ENCODE results near the gene BST1. TPM values are rescaled to one million over a fixed set of nuclear protein-coding genes. Genes with fewer than 3 reads are reported as not detected.

BST1 gene
- total RNA-seq, 1 donor = 31.8 TPM

DNA sequence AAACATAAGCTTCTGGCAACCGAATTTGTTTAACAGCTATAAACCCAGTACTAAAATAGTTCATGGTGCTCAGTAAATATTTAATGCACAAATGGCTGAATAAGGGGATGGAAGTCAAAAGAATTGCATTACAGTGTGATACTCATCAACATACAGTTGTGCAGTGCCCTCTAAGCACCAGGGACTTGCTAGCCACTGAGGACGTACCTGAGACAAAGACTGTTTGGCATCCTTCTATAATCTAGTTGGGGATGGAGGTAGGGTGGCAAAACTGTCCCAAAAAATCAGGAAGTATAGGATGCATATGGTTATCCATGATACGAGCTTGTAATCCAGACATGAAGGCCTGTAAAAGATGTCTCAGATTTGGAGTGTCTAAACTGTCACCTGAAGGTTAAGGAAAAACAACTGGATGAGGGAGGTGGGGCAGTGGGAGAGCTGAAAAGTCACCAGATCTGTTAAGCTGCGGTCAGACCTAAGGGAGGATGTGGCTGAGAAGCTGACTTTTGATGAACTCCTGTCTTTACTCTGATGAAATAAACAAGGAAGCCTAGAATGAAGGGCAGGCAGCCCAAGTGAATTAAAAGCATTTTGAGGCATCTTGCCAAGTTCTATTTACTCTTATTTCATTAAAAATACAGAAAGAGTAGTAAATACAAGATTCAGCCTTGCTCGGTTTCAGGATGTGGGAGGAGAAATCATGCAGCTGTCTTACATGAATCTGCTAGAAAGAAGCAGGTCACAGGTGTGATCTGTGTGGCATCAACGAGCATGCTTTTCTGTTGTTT lies 63.2 kb downstream of the BST1 start:
- no peaks in the 10 kb centered on the region for H4K20me1 ChIP-seq (ENCODE audit: insufficient read depth, low read length)
- TF ChIP-seq, protein P1, sequence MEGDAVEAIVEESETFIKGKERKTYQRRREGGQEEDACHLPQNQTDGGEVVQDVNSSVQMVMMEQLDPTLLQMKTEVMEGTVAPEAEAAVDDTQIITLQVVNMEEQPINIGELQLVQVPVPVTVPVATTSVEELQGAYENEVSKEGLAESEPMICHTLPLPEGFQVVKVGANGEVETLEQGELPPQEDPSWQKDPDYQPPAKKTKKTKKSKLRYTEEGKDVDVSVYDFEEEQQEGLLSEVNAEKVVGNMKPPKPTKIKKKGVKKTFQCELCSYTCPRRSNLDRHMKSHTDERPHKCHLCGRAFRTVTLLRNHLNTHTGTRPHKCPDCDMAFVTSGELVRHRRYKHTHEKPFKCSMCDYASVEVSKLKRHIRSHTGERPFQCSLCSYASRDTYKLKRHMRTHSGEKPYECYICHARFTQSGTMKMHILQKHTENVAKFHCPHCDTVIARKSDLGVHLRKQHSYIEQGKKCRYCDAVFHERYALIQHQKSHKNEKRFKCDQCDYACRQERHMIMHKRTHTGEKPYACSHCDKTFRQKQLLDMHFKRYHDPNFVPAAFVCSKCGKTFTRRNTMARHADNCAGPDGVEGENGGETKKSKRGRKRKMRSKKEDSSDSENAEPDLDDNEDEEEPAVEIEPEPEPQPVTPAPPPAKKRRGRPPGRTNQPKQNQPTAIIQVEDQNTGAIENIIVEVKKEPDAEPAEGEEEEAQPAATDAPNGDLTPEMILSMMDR (IDR thresholded peaks at IDR 0.05; ENCODE audit: extremely low read depth, low read depth, low read length) = no peak
- no peaks in the 10 kb centered on the region for H3K9me3 ChIP-seq (ENCODE audit: low read depth, low read length)
- H3K27ac ChIP-seq (ENCODE audit: low read depth, low read length) = no peak overlapping the region
- no peak overlapping the region for H3K4me3 ChIP-seq (ENCODE audit: insufficient read depth, low read length)
- DNase-seq (ENCODE audit: insufficient read length, low spot score, missing footprints) = no peak
- H3K79me2 ChIP-seq (ENCODE audit: insufficient read depth, low read length) = no peaks in the 10 kb centered on the region
- no peak overlapping the region for H2AFZ ChIP-seq (ENCODE audit: low read length)
- H3K36me3 ChIP-seq (ENCODE audit: insufficient read depth, low read length) = no peaks in the 10 kb centered on the region
- peaks cover 15% of the 10 kb centered on the region for H3K27me3 ChIP-seq (ENCODE audit: insufficient read depth, low read length)
- no peaks in the 10 kb centered on the region for H3K4me1 ChIP-seq (ENCODE audit: insufficient read depth, low read length)
- no peak overlapping the region for H3K4me2 ChIP-seq (ENCODE audit: insufficient read depth, low read length)

DNA sequence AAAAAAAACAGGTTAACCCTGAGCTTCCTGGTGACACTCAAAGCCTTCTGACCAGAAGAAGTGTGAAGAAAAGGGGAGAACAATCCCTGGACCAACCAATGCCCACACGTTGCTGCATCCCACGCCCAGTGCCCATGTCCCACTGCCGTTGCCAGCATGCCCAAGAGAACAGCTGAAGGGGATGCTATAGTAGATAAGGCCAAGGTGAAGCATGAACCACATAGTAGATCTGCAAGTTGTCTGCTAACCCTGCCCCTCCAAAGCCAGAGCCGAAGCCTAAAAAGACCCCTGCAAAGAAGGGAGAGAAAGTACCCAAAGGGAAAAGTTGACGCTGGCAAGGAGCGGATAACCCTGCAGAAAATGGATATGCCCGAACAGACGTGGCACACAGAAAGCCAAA lies 64.0 kb downstream of the BST1 start:
- H3K27ac ChIP-seq (ENCODE audit: low read depth, low read length) = no peak overlapping the region
- TF ChIP-seq, protein P1 (IDR thresholded peaks at IDR 0.05; ENCODE audit: extremely low read depth, low read depth, low read length) = no peak
- no peaks in the 10 kb centered on the region for H3K9me3 ChIP-seq (ENCODE audit: low read depth, low read length)

DNA sequence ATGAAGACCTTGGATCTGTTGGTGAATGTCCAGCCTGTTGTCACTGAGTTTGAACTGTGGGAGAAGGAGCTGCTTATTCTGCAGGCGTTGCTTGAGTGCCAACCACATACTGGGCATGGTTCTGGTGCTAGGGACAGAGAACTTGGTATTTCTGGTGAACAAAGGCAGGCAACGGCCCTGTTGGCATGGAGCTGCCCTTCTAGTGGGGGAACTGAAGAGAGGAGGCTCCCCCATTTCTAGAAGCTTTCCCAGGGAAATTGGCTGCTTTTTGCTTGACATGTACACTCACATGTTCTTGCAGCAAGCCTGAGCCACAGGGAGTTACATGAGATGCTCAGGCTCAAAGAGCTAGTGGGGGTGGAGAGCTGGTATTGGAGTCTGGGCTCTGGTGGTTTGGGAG lies 66.3 kb downstream of the BST1 start:
- Histone ChIP-seq H3K4me3 (ENCODE audit: insufficient read depth, low read length) (no peak overlapping the region), H3K4me2 (ENCODE audit: insufficient read depth, low read length) (no peak overlapping the region), H3K9me3 (ENCODE audit: low read depth, low read length) (no peaks in the 10 kb centered on the region), H3K27ac (ENCODE audit: low read depth, low read length) (no peak overlapping the region), H3K4me1 (ENCODE audit: insufficient read depth, low read length) (no peaks in the 10 kb centered on the region), H4K20me1 (ENCODE audit: insufficient read depth, low read length) (no peaks in the 10 kb centered on the region), H3K79me2 (ENCODE audit: insufficient read depth, low read length) (no peaks in the 10 kb centered on the region), H3K27me3 (ENCODE audit: insufficient read depth, low read length) (peaks cover 46% of the 10 kb centered on the region), H2AFZ (ENCODE audit: low read length) (no peak overlapping the region), H3K36me3 (ENCODE audit: insufficient read depth, low read length) (no peaks in the 10 kb centered on the region)
- TF ChIP-seq, protein P1 (IDR thresholded peaks at IDR 0.05; ENCODE audit: extremely low read depth, low read depth, low read length) = no peak
- DNase-seq (ENCODE audit: insufficient read length, low spot score, missing footprints) = no peak

More for the DNA sequence above, 64.0 kb downstream of the BST1 start:
- Histone ChIP-seq H3K27me3 (ENCODE audit: insufficient read depth, low read length) (peaks cover 22% of the 10 kb centered on the region), H3K79me2 (ENCODE audit: insufficient read depth, low read length) (no peaks in the 10 kb centered on the region), H4K20me1 (ENCODE audit: insufficient read depth, low read length) (no peaks in the 10 kb centered on the region), H3K4me1 (ENCODE audit: insufficient read depth, low read length) (no peaks in the 10 kb centered on the region), H3K36me3 (ENCODE audit: insufficient read depth, low read length) (no peaks in the 10 kb centered on the region), H3K4me2 (ENCODE audit: insufficient read depth, low read length) (no peak overlapping the region), H2AFZ (ENCODE audit: low read length) (no peak overlapping the region), H3K4me3 (ENCODE audit: insufficient read depth, low read length) (no peak overlapping the region)
- no peak for DNase-seq (ENCODE audit: insufficient read length, low spot score, missing footprints)

DNA sequence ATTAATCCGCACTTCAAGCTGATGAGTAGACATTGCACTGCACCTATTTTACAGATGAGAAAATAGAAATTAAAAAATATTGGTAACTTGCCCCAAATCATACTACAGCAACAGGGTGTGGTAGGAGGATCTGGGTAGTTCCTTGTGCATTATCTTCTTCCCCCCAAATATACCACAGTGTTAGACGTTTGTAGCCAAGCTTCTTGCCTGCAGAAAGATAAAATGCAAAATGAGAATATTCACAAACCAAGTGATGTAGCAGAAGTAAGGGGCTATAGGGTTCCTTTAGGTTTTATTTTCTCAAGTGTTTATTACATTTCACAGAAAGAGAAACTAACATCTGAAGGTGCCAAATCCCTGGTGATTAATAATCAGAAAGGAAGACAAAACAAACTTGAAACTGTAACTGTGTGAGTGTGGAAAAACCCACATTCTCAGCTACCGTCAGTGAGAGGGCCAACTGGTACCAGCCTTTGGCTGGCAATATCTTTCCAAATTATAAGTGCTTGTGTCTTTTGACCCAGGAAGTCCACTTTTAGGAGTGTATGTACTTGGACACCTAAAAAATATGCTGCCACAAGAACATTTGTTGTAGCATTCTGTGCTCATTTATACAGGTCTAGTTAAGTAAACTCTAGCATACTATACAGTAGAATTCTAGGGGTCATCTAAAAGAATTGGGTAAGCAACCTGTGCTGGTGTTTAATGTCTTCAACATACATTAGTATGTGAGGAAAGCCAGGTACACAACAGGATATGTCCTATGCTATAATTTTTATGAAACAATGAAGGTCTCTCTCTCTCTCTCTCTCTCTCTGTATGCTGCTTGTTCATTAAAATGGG lies 68.6 kb downstream of the BST1 start:
- Histone ChIP-seq H3K4me3 (ENCODE audit: insufficient read depth, low read length) (no peak overlapping the region), H2AFZ (ENCODE audit: low read length) (no peak overlapping the region), H3K27ac (ENCODE audit: low read depth, low read length) (no peak overlapping the region), H3K4me1 (ENCODE audit: insufficient read depth, low read length) (no peaks in the 10 kb centered on the region), H3K9me3 (ENCODE audit: low read depth, low read length) (no peaks in the 10 kb centered on the region), H3K27me3 (ENCODE audit: insufficient read depth, low read length) (peaks cover 55% of the 10 kb centered on the region), H4K20me1 (ENCODE audit: insufficient read depth, low read length) (no peaks in the 10 kb centered on the region), H3K36me3 (ENCODE audit: insufficient read depth, low read length) (no peaks in the 10 kb centered on the region), H3K79me2 (ENCODE audit: insufficient read depth, low read length) (no peaks in the 10 kb centered on the region), H3K4me2 (ENCODE audit: insufficient read depth, low read length) (no peak overlapping the region)
- DNase-seq (ENCODE audit: insufficient read length, low spot score, missing footprints) = no peak
- TF ChIP-seq, protein P1 (IDR thresholded peaks at IDR 0.05; ENCODE audit: extremely low read depth, low read depth, low read length) = no peak

Data from osteoblast (primary cell).